Transverse colon (tissue), 4 donors: ENCODE data around the gene SMAD2. TPM values are rescaled to one million over a fixed set of nuclear protein-coding genes. Genes with fewer than 3 reads are reported as not detected.

Source experiments
- DNase-seq: peaks from one replicate; pipeline ENCODE4 v3.0.0-alpha.2; 2019
- H3K27ac ChIP-seq, 4 donors: fragments of 200-600 bp; sonication (generic); 2 replicates each; pipeline ENCODE4 v1.5.1; 2016 to 2018; ENCODE audit warnings: inconsistent platforms in 4 of 4
- H3K27me3 ChIP-seq: fragments of 200-600 bp; sonication (generic); 2 replicates; pipeline ENCODE4 v1.5.1; 2017; ENCODE audit warnings: inconsistent platforms
- H3K36me3 ChIP-seq, 4 donors: fragments of 200-600 bp; sonication (generic); 2 replicates each; pipeline ENCODE4 v1.5.1; 2017 to 2019; ENCODE audit warnings: inconsistent platforms in 4 of 4
- H3K4me1 ChIP-seq, 4 donors: fragments of 200-600 bp; sonication (generic); 2 replicates each; pipeline ENCODE4 v1.5.1; 2017 to 2020; ENCODE audit warnings: inconsistent platforms in 4 of 4
- H3K4me3 ChIP-seq, 4 donors: fragments of 200-600 bp; sonication (generic); 1 replicate in 1 of 4; 2 replicates in 3 of 4; pipeline versions ENCODE4 v1.5.1 to v1.6.1; 2017 to 2019; ENCODE audit warnings: inconsistent platforms in 4 of 4
- H3K9me3 ChIP-seq, 2 donors: fragments of 200-600 bp; sonication (generic); 2 replicates each; pipeline ENCODE4 v1.5.1; 2017 to 2019; ENCODE audit warnings: inconsistent platforms in 2 of 2
- CTCF ChIP-seq, 5 experiments: fragments of 200-600 bp in 3 of 5; fragments of 450-650 bp in 2 of 5; sonication (generic) in 3 of 5; IDR thresholded peaks; 1 replicate in 2 of 5; 2 replicates in 3 of 5; pipeline ENCODE4 v1.5.1; 2016 to 2017; ENCODE audit warnings: antibody characterized with exemption in 5 of 5, inconsistent platforms in 3 of 5, mild to moderate bottlenecking in 2 of 5, moderate library complexity in 1 of 5
- EP300 ChIP-seq: sonication (generic); formaldehyde crosslinking; IDR thresholded peaks from one replicate; pipeline ENCODE4 v1.6.1; 2017; ENCODE audit warnings: antibody characterized with exemption, low read depth
- POLR2A ChIP-seq: fragments of 450-650 bp; IDR thresholded peaks from one replicate; pipeline ENCODE4 v1.6.1; 2016; ENCODE audit warnings: antibody characterized with exemption, mild to moderate bottlenecking, moderate library complexity
- POLR2AphosphoS5 ChIP-seq, 3 donors: sonication (generic); formaldehyde crosslinking; IDR thresholded peaks; one replicate each; pipeline ENCODE4 v1.6.1; 2016; ENCODE audit warnings: antibody characterized with exemption in 3 of 3
- WGBS, 2 donors: methylation state at CpG; one replicate each; pipeline ENCODE4 v1.1.5; 2018; ENCODE audit warnings: low coverage in 1 of 2; 5-methylcytosine and 5-hydroxymethylcytosine counted together
- in situ Hi-C, 4 donors: fragments of 200-750 bp; cut with MboI; loops; one replicate each; pipeline versions ENCODE4 v1.15.0 to v1.15.1; 2017; ENCODE audit warnings: low sequenced_read_pairs in 3 of 4, low pct_ligation_motif_present in 1 of 4, low pct_unique_long_range_greater_than_20kb in 1 of 4
- intact Hi-C: fragments of 100-400 bp; cut with DNase I; formaldehyde crosslinking; loops from one replicate; pipeline ENCODE4 v1.15.1; 2023; ENCODE audit warnings: low total_unique reads
- total RNA-seq, 4 donors: library from RNA; depleted of rRNA; stranded (reverse); fragments of >200 nt; gene quantifications; one replicate each; pipeline ENCODE4 v1.1.0, GENCODE V29; 2016

SMAD2 gene
- total RNA-seq, 4 donors from 2014 or later: 17.9 to 68.8 (median 43.9) TPM

GRCh38 chr18:47975701-47976100, 45.2 kb upstream of the SMAD2 start:
- in situ Hi-C loops: no loop called here
- TF ChIP-seq EP300: no peak
- no peak for TF ChIP-seq POLR2A
- no peak for TF ChIP-seq CTCF (IDR thresholded peaks at IDR 0.05)
- TF ChIP-seq POLR2AphosphoS5 (IDR thresholded peaks at IDR 0.05): no peak
- WGBS, 2 donors: 56 to 85% methylated on average over 2 to 4 of the region's 4 CpGs
- no peak overlapping the region for H3K27ac ChIP-seq
- H3K36me3 ChIP-seq: no peaks in the 10 kb centered on the region
- H3K27me3 ChIP-seq: peaks cover 6% of the 10 kb centered on the region
- H3K4me1 ChIP-seq: no peaks in the 10 kb centered on the region
- intact Hi-C loops: no loop called here
- H3K9me3 ChIP-seq: no peaks in the 10 kb centered on the region
- no peak for DNase-seq
- no peak overlapping the region for H3K4me3 ChIP-seq

GRCh38 chr18:47975105-47975504, 44.6 kb upstream of the SMAD2 start:
- Histone ChIP-seq H3K27me3 (peaks cover 6% of the 10 kb centered on the region), H3K9me3 (no peaks in the 10 kb centered on the region), H3K27ac (no peak overlapping the region), H3K4me1 (no peaks in the 10 kb centered on the region), H3K4me3 (no peak overlapping the region), H3K36me3 (no peaks in the 10 kb centered on the region)
- intact Hi-C loops (no loop called here), in situ Hi-C loops (no loop called here)
- no peak for DNase-seq
- TF ChIP-seq EP300: no peak
- no peak for TF ChIP-seq POLR2A
- no peak for TF ChIP-seq CTCF (IDR thresholded peaks at IDR 0.05)
- no peak for TF ChIP-seq POLR2AphosphoS5 (IDR thresholded peaks at IDR 0.05)
- WGBS, 2 donors: 68 to 84% methylated on average over 5 of the region's 5 CpGs

- no peaks in the 10 kb centered on the region for H3K4me1 ChIP-seq
- intact Hi-C loops (no loop called here), in situ Hi-C loops (no loop called here)
- TF ChIP-seq POLR2AphosphoS5 (IDR thresholded peaks at IDR 0.05) (no peak), POLR2A (no peak), CTCF (IDR thresholded peaks at IDR 0.05) (no peak), EP300 (no peak)
- 75 to 77% methylated on average over 8 to 9 of the region's 9 CpGs for WGBS, 2 donors
- H3K27ac ChIP-seq: no peak overlapping the region
- DNase-seq: peak; percentile 9
- no peak overlapping the region for H3K4me3 ChIP-seq
- H3K9me3 ChIP-seq: no peaks in the 10 kb centered on the region
- H3K27me3 ChIP-seq: peaks cover 6% of the 10 kb centered on the region
- H3K36me3 ChIP-seq: no peaks in the 10 kb centered on the region
Measured at GRCh38 chr18:47970664-47971531, 40.4 kb upstream of the SMAD2 start.

- DNase-seq: no peak
- Histone ChIP-seq H3K4me3 (no peak overlapping the region), H3K27me3 (peaks cover 6% of the 10 kb centered on the region), H3K4me1 (no peaks in the 10 kb centered on the region), H3K27ac (no peak overlapping the region), H3K9me3 (no peaks in the 10 kb centered on the region), H3K36me3 (no peaks in the 10 kb centered on the region)
- no peak for TF ChIP-seq CTCF (IDR thresholded peaks at IDR 0.05)
- TF ChIP-seq POLR2AphosphoS5 (IDR thresholded peaks at IDR 0.05): no peak
- no peak for TF ChIP-seq EP300
- no peak for TF ChIP-seq POLR2A
- 60 to 93% methylated on average over 1 to 4 of the region's 4 CpGs for WGBS, 2 donors
- intact Hi-C loops (no loop called here), in situ Hi-C loops (no loop called here)
Measured at GRCh38 chr18:47969816-47970215, 39.4 kb upstream of the SMAD2 start.
